GM19328 (cell line): ENCODE results near the gene AP3B1.
"Not testable (repeated sequence)": the region's sequence is repeated elsewhere in the genome, so short reads cannot be mapped to it uniquely, and the experiment has no call there.

ENCODE experiments used
- ATAC-seq: cut with Tn5 transposase; IDR thresholded peaks from one replicate; pipeline ENCODE4 v1.9.1; 2021; ENCODE audit warnings: mild to moderate bottlenecking, moderate library complexity; ENCODE audit not compliant: unreplicated experiment

The AP3B1 gene

GRCh38 chr5:78251663-78252284 is 42.7 kb downstream of the AP3B1 start:
- ATAC-seq: no peak

GRCh38 chr5:78245136-78245535 is 49.4 kb downstream of the AP3B1 start:
- ATAC-seq: no peak

DNA sequence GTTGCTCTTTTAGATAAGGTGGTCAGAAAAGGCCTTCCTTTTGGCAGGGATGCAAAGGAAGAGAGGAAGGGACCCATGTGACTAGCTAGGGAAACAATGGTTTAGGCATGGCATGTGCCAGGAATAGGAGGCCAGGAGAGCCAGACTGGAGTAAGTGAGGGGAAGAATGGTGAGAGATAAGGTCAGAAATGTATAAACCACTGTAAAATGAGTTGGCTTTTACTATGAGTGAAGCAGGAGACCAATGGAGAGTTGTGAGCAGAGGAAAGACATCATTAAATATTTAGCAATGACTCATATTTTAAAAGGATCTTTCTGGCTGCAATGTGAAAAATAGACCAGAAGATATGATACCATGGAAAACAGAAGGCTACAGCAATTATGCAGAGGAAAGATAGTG is 50.9 kb downstream of the AP3B1 start:
- ATAC-seq: no peak

DNA sequence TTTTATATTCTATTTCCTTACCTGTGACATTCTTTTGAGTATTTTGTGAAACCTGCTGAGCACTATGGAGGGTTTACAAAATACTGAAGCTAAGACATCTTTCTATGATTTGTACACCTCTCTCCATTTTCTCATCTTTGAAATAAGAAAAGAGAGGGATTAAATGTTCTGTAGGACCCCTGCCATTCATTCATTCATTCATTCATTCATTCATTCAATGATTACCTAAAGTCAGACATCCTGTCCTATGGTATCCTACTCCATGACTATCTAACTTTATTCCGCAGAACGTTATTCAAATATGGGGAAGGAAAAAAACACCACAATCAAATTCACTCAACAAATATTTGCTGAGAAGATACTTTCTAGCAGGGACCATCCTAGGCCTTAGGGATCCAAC is 51.4 kb downstream of the AP3B1 start:
- no peak for ATAC-seq

DNA sequence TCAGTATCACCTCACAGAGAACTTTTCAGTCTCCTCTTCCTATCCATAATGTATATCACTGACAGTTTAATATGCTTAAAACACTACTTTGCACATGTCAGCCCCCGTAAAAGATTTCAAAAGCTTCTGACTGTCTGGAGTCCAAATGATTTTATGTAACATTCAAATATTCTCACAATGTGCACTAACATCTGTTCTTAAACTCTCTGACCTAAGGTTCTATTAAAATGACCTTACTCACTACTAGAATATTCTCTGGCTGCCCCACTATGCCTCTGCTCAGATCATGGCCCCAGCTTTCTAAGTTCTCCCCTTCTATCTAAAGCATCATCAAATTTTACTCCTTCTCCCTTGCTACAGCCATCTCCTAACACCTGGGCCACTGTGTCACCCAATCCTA is 52.5 kb downstream of the AP3B1 start:
- no peak for ATAC-seq

GRCh38 chr5:78237911-78238310 is 56.6 kb downstream of the AP3B1 start:
- ATAC-seq: no peak

GRCh38 chr5:78236046-78236445 is 58.5 kb downstream of the AP3B1 start:
- ATAC-seq: no peak

- ATAC-seq: no peak
Measured at GRCh38 chr5:78235289-78235688, 59.2 kb downstream of the AP3B1 start.

DNA sequence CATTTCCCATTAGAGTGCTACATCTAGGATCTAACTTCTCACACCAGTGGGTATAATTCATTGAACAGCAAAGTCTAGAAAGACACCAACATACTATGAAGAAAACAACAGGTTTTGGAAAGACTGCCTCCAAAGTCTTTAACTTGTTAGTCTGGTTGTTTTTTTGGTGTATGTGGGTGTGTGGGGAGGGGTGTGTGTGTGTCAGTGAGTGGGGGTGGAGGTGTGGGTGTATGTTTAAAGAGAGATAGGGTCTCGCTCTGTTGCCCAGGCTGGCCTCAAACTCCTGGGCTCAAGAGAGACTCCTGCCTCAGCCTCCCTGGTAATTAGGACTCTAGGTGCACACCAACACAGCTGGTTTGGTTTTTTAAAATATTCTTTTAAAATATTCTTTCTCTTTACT is 59.7 kb downstream of the AP3B1 start:
- ATAC-seq: no peak

DNA sequence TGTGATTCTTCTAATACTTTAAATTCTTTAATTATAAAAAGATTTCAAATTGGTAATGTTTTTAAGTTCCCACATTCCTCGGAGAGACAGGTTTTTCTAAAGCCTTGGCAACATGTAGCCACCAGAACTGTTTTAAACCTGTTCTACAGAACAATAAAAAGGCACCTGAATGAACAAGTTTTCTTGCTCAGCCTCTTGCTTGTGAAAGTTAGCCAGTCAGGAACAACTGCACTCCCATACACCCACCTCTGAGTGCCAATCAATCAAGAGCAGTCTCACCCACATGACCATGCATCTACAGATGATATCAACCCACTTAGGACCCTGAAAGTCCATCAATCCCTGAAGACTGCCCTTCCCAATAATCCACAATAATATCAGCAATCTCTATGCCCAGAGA is 62.3 kb downstream of the AP3B1 start:
- no peak for ATAC-seq

- no peak for ATAC-seq
Measured at GRCh38 chr5:78224358-78224757, 70.1 kb downstream of the AP3B1 start.

- ATAC-seq: peak; percentile 100
Measured at GRCh38 chr5:78221964-78222451, 72.5 kb downstream of the AP3B1 start.

- no peak for ATAC-seq
Measured at GRCh38 chr5:78221467-78221866, 73.0 kb downstream of the AP3B1 start.

DNA sequence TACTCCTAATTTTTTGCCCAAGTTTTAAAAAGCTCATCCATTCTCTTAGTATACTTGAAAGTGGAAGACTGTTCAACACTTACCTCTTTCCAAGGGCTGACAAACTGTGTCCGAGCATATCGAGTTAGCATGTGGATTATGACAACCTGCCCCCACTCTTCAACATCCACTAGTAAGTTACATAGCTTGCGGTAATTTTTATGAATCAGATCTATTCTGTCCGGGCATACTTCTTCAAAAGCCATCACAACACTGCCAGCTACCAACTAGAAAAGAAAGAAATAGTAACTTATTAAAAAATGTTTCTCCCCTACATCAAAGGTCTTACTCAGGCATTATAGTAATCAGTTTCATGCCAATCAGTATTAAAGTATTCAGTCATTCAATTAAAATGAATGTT is 78.5 kb downstream of the AP3B1 start:
- no peak for ATAC-seq

DNA sequence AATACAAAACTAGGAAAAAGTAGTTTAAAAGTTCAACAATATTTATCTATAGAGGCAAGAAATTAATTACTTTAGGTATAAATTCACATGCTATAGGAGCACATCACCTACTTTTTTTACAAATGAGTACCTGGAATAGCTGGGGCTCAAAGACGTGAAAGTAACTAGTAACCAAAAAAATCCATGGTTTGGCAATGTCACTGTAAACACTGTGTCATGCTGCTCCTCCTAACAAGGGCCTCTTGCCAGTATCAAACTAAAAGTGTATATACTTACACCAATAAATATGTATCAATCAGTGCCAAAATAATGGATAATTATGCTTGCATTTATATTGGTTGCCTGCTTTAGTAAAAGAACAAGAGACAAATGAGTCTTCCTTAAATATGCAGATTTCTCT is 78.9 kb downstream of the AP3B1 start:
- ATAC-seq: no peak

DNA sequence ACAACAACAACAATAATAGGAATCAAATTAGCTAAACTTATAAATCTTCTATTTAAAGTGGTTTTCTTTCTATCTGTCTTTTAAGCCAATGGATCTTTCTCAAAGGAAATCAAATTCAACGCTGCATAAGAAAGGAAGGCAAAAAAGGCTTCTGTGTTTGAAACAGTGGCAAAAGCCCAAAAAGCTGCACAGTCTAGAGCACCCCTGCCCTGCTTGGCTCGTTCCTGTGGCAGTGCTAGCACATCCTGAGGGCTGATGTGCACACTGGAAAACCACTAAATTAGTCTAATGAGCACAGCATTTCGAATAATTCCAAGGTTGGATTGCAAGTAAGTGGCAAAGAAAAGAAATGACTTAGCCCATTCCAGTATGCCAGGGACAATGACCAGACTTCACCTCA is 80.7 kb downstream of the AP3B1 start:
- no peak for ATAC-seq

DNA sequence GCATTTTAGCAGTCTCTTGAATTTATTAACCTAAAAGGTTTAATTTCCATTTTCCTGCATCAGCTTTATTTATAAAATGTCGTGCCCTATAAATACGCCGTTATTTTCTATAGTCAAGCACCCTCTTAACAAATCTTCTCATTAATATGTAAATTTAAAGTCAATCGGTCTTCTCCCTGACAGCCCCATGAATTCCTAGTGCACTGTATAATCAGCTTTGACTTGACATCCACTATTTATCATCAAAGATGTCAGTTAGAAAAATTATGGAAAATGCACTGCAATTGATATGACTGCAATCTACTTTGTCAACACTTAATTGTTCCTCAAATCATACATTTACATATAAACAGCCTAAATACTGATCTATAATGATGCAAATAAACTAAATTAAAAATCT is 83.4 kb downstream of the AP3B1 start:
- no peak for ATAC-seq

GRCh38 chr5:78204241-78204640 is 90.3 kb downstream of the AP3B1 start:
- no peak for ATAC-seq

- ATAC-seq: no peak
Measured at GRCh38 chr5:78203815-78204214, 90.7 kb downstream of the AP3B1 start.

DNA sequence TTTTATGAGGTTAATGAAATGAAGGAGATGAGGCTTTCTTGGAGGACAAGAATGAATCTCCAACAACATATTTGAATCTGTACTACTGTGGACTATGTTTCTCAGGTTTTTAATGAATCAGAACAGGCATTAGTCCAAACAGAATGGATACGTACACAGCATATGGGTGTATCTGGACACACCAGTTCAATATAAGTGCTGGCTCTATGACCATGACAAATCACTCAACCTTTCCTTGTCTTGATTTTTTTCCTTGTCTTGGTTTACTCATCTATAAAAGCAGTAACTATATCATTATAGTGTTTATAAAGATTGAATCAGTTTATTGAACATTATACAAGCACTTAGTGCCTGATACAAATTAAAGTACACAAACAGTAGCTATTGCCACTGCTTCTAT is 104.1 kb downstream of the AP3B1 start:
- ATAC-seq: no peak

DNA sequence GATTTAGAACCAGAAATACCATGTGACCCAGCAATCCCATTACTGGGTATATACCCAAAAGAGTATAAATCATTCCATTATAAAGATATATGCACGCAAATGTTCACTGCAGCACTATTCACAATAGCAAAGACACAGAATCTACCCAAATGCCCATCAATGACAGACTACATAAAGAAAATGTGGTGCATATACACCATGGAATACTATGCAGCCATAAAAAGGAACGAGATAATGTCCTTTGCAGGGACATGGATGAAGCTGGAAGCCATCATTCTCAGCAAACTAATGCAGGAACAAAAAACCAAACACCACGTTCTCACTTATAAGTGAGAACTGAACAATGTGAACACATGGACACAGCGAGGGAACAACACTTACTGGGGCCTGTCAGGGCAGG is 105.8 kb downstream of the AP3B1 start:
- not testable (repeated sequence) for ATAC-seq

GRCh38 chr5:78187172-78187571 is 107.3 kb downstream of the AP3B1 start:
- no peak for ATAC-seq

GRCh38 chr5:78182838-78183237 is 111.7 kb downstream of the AP3B1 start:
- ATAC-seq: no peak
